ENCODE results near the gene BTAF1.
"Not testable (repeated sequence)": the region's sequence is repeated elsewhere in the genome, so short reads cannot be mapped to it uniquely, and the experiment has no call there.

Gene BTAF1

GRCh38 chr10:91992031-91992430, 68.5 kb downstream of the BTAF1 start:
- Histone ChIP-seq H3K4me1 (ENCODE audit: insufficient read depth, low read length) (no peaks in the 10 kb centered on the region), H3K4me3 (ENCODE audit: low read length) (no peak overlapping the region), H3K36me3 (ENCODE audit: insufficient read depth, low read depth, low read length) (peaks cover 78% of the 10 kb centered on the region), H3K27me3 (ENCODE audit: insufficient read depth, low read length) (no peaks in the 10 kb centered on the region), H3K9me3 (ENCODE audit: insufficient read depth, low read depth, low read length) (no peaks in the 10 kb centered on the region), H3K9ac (ENCODE audit: low read depth, low read length) (no peak overlapping the region), H3K27ac (ENCODE audit: low read length) (no peak overlapping the region)

DNA sequence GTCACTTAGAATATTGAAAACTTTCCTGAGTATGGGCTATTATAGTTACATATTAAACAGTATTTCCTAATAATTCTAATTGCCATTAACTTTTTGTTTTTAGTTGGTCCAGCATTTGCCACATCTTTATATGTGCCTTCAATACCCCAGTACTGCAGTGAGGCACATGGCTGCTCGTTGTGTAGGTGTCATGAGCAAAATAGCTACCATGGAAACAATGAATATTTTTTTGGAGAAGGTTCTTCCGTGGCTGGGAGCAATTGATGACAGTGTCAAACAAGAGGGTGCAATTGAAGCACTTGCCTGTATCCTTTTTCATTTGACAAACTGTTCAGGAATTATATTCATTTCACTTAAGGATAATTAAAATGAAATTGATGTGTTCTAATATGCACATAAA, 72.7 kb downstream of the BTAF1 start:
- no peaks in the 10 kb centered on the region for H3K27me3 ChIP-seq (ENCODE audit: insufficient read depth, low read length)
- no peak overlapping the region for H3K27ac ChIP-seq (ENCODE audit: low read length)
- no peaks in the 10 kb centered on the region for H3K9me3 ChIP-seq (ENCODE audit: insufficient read depth, low read depth, low read length)
- no peak overlapping the region for H3K4me3 ChIP-seq (ENCODE audit: low read length)
- H3K9ac ChIP-seq (ENCODE audit: low read depth, low read length): no peak overlapping the region
- H3K36me3 ChIP-seq (ENCODE audit: insufficient read depth, low read depth, low read length): peaks cover 79% of the 10 kb centered on the region
- H3K4me1 ChIP-seq (ENCODE audit: insufficient read depth, low read length): no peaks in the 10 kb centered on the region

DNA sequence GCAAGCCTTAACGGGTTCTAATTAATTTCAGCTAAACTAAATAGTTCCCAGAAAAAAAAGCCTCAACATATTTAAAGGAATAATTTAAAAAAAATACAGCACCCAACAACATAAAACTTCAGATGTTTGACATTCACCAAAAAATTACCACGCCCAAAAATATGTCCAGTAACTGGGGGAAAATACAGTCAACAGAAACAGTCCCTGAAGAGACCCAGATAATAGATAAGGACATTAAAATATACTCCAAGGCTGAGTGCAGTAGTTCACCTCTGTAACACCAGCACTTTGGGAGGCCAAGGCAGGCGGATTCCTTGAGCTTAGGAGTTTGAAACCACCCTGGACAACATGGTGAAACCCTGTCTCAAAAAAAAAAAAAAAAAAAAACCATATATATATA, 78.0 kb downstream of the BTAF1 start:
- Histone ChIP-seq H3K9ac (ENCODE audit: low read depth, low read length) (no peak overlapping the region), H3K9me3 (ENCODE audit: insufficient read depth, low read depth, low read length) (no peaks in the 10 kb centered on the region), H3K27ac (ENCODE audit: low read length) (no peak overlapping the region), H3K27me3 (ENCODE audit: insufficient read depth, low read length) (no peaks in the 10 kb centered on the region), H3K4me1 (ENCODE audit: insufficient read depth, low read length) (no peaks in the 10 kb centered on the region), H3K36me3 (ENCODE audit: insufficient read depth, low read depth, low read length) (peaks cover 65% of the 10 kb centered on the region), H3K4me3 (ENCODE audit: low read length) (no peak overlapping the region)

DNA sequence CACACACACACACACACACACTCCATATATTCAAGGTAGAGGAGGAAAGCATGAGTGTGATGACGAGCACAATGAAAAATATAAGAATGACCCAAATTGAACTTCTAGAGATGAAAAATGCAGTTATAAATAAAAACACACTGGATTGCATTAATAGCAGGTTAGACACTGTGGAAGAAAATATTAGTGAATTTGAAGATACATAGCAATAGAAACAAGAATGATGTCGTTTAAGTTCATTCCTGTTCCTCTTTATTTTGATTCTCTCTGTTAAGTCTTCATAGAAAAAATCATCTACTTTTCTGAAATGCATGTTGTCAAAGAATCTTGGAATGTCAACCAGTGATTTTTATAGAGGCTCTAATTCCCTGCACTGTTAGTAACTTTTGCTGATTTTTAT, 78.4 kb downstream of the BTAF1 start:
- no peak overlapping the region for H3K9ac ChIP-seq (ENCODE audit: low read depth, low read length)
- no peak overlapping the region for H3K4me3 ChIP-seq (ENCODE audit: low read length)
- no peaks in the 10 kb centered on the region for H3K27me3 ChIP-seq (ENCODE audit: insufficient read depth, low read length)
- no peaks in the 10 kb centered on the region for H3K4me1 ChIP-seq (ENCODE audit: insufficient read depth, low read length)
- peaks cover 64% of the 10 kb centered on the region for H3K36me3 ChIP-seq (ENCODE audit: insufficient read depth, low read depth, low read length)
- H3K27ac ChIP-seq (ENCODE audit: low read length): no peak overlapping the region
- no peaks in the 10 kb centered on the region for H3K9me3 ChIP-seq (ENCODE audit: insufficient read depth, low read depth, low read length)

- Histone ChIP-seq H3K9me3 (ENCODE audit: insufficient read depth, low read depth, low read length) (no peaks in the 10 kb centered on the region), H3K4me1 (ENCODE audit: insufficient read depth, low read length) (no peaks in the 10 kb centered on the region), H3K36me3 (ENCODE audit: insufficient read depth, low read depth, low read length) (peaks cover 61% of the 10 kb centered on the region), H3K9ac (ENCODE audit: low read depth, low read length) (no peak overlapping the region), H3K4me3 (ENCODE audit: low read length) (no peak overlapping the region), H3K27me3 (ENCODE audit: insufficient read depth, low read length) (no peaks in the 10 kb centered on the region), H3K27ac (ENCODE audit: low read length) (no peak overlapping the region)
Measured at GRCh38 chr10:92003258-92003657, 79.7 kb downstream of the BTAF1 start.

DNA sequence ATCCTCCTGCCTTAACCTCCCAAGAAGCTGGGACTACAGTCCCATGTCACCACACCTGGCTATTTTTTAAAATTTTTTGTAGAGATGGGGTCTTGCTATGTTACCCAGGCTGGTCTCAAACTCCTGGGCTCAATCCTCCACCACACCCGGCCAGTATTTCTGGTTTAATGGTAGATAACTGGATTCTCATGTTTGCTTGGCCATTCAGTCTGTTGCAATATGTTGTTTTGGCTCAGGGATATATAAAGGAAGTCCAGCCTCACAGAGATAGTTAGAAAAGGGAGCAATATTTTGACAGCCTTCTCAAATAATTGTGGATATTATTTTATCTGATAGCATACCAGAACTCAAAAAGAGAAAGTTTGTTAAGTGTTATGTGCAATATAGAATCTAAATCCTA, 82.4 kb downstream of the BTAF1 start:
- H3K27ac ChIP-seq (ENCODE audit: low read length): no peak overlapping the region
- H3K4me1 ChIP-seq (ENCODE audit: insufficient read depth, low read length): no peaks in the 10 kb centered on the region
- peaks cover 69% of the 10 kb centered on the region for H3K36me3 ChIP-seq (ENCODE audit: insufficient read depth, low read depth, low read length)
- H3K4me3 ChIP-seq (ENCODE audit: low read length): no peak overlapping the region
- no peaks in the 10 kb centered on the region for H3K9me3 ChIP-seq (ENCODE audit: insufficient read depth, low read depth, low read length)
- no peaks in the 10 kb centered on the region for H3K27me3 ChIP-seq (ENCODE audit: insufficient read depth, low read length)
- H3K9ac ChIP-seq (ENCODE audit: low read depth, low read length): no peak overlapping the region

DNA sequence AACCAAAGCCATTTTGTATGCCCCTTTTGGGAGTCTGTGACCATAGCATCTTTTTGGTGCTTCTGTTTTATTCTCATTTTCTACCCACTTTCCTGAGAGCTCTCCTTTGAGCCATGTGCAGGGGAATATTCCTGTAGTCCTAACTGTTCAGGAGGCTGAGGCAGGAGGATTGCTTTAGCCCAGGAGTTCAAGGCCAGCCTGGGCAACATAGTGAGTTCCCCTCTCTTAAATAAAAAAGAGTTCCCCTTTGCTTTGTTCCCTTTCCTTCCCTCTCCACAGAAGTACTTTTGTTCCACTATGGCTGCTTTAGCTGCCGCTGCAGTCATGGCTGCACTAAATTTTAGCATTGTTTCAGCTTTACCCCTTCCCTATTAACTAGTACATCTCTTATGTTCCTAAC, 85.9 kb downstream of the BTAF1 start:
- Histone ChIP-seq H3K27ac (ENCODE audit: low read length) (no peak overlapping the region), H3K27me3 (ENCODE audit: insufficient read depth, low read length) (no peaks in the 10 kb centered on the region), H3K36me3 (ENCODE audit: insufficient read depth, low read depth, low read length) (peaks cover 72% of the 10 kb centered on the region), H3K9ac (ENCODE audit: low read depth, low read length) (no peak overlapping the region), H3K9me3 (ENCODE audit: insufficient read depth, low read depth, low read length) (no peaks in the 10 kb centered on the region), H3K4me1 (ENCODE audit: insufficient read depth, low read length) (no peaks in the 10 kb centered on the region), H3K4me3 (ENCODE audit: low read length) (no peak overlapping the region)

DNA sequence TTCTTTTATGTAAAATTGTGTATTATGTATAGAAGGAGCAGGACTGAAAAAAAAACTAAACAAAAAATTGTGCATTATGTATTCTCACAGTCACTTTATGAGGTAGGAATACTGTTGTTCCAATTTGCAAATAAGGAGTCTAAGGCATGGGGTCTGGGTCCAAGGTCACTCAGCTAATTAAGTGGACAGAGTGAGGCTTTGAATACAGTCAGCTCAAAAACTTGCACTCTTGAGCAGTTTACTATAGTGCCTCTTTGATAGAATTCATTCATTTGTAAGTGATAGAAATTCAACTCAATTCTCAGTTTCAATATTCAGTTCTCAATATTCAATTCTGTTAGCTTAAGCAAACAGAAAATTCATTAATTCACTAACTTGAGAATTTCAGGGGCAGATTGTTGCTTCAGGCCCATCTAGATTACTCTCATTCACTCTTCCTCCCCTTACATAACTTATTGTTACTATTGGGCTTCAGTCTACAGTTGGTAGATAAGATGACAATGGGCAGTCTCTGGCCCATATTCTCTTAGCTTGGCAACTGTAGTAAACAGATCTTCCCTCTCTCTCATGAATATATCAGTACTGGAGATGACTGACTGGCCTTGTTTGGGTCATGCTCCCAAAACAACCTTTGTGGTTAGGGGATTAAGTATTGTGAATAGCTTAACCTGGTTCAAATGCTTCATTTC, 86.6 kb downstream of the BTAF1 start:
- H3K36me3 ChIP-seq (ENCODE audit: insufficient read depth, low read depth, low read length): peaks cover 78% of the 10 kb centered on the region
- no peak overlapping the region for H3K27ac ChIP-seq (ENCODE audit: low read length)
- H3K9ac ChIP-seq (ENCODE audit: low read depth, low read length): no peak overlapping the region
- no peak overlapping the region for H3K4me3 ChIP-seq (ENCODE audit: low read length)
- no peaks in the 10 kb centered on the region for H3K9me3 ChIP-seq (ENCODE audit: insufficient read depth, low read depth, low read length)
- no peaks in the 10 kb centered on the region for H3K27me3 ChIP-seq (ENCODE audit: insufficient read depth, low read length)
- H3K4me1 ChIP-seq (ENCODE audit: insufficient read depth, low read length): no peaks in the 10 kb centered on the region

GRCh38 chr10:92011560-92012214, 88.1 kb downstream of the BTAF1 start:
- H3K36me3 ChIP-seq (ENCODE audit: insufficient read depth, low read depth, low read length): peaks cover 80% of the 10 kb centered on the region
- no peaks in the 10 kb centered on the region for H3K9me3 ChIP-seq (ENCODE audit: insufficient read depth, low read depth, low read length)
- no peaks in the 10 kb centered on the region for H3K4me1 ChIP-seq (ENCODE audit: insufficient read depth, low read length)
- H3K9ac ChIP-seq (ENCODE audit: low read depth, low read length): no peak overlapping the region
- no peak overlapping the region for H3K27ac ChIP-seq (ENCODE audit: low read length)
- no peaks in the 10 kb centered on the region for H3K27me3 ChIP-seq (ENCODE audit: insufficient read depth, low read length)
- no peak overlapping the region for H3K4me3 ChIP-seq (ENCODE audit: low read length)

GRCh38 chr10:92014620-92015019, 91.0 kb downstream of the BTAF1 start:
- no peak overlapping the region for H3K4me3 ChIP-seq (ENCODE audit: low read length)
- H3K27ac ChIP-seq (ENCODE audit: low read length): no peak overlapping the region
- no peak overlapping the region for H3K9ac ChIP-seq (ENCODE audit: low read depth, low read length)
- no peaks in the 10 kb centered on the region for H3K27me3 ChIP-seq (ENCODE audit: insufficient read depth, low read length)
- peaks cover 86% of the 10 kb centered on the region for H3K36me3 ChIP-seq (ENCODE audit: insufficient read depth, low read depth, low read length)
- no peaks in the 10 kb centered on the region for H3K4me1 ChIP-seq (ENCODE audit: insufficient read depth, low read length)
- no peaks in the 10 kb centered on the region for H3K9me3 ChIP-seq (ENCODE audit: insufficient read depth, low read depth, low read length)

- no peak overlapping the region for H3K27ac ChIP-seq (ENCODE audit: low read length)
- H3K27me3 ChIP-seq (ENCODE audit: insufficient read depth, low read length): no peaks in the 10 kb centered on the region
- H3K9ac ChIP-seq (ENCODE audit: low read depth, low read length): no peak overlapping the region
- no peak overlapping the region for H3K4me3 ChIP-seq (ENCODE audit: low read length)
- H3K4me1 ChIP-seq (ENCODE audit: insufficient read depth, low read length): no peaks in the 10 kb centered on the region
- H3K9me3 ChIP-seq (ENCODE audit: insufficient read depth, low read depth, low read length): no peaks in the 10 kb centered on the region
- H3K36me3 ChIP-seq (ENCODE audit: insufficient read depth, low read depth, low read length): peaks cover 93% of the 10 kb centered on the region
Measured at GRCh38 chr10:92024700-92025099, 101.1 kb downstream of the BTAF1 start.

DNA sequence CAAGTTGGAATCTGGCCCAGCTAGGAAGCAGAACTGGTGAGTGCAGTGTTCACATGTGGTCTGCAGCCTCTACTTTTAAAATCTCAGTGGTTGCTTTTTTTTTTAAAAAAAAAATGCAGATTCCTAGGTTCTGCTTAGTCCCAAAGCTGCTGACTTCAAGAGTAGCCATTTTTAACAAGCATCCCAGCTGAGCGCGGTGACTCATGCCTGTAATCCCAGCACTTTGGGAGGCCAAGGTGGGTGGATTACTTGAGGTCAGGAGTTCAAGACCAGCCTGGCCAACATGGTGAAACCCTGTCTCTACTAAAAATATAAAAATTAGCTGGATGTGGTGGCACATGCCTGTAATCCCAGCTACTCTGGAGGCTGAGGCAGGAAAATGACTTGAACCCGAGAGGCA, 101.8 kb downstream of the BTAF1 start:
- H3K9ac ChIP-seq (ENCODE audit: low read depth, low read length); H3K9me3 ChIP-seq (ENCODE audit: insufficient read depth, low read depth, low read length); H3K4me3 ChIP-seq (ENCODE audit: low read length); H3K27me3 ChIP-seq (ENCODE audit: insufficient read depth, low read length); H3K4me1 ChIP-seq (ENCODE audit: insufficient read depth, low read length); H3K27ac ChIP-seq (ENCODE audit: low read length): not testable (repeated sequence)
- H3K36me3 ChIP-seq (ENCODE audit: insufficient read depth, low read depth, low read length): peaks cover 92% of the 10 kb centered on the region
